ENCODE data around the gene HOPX. TPM values are rescaled to one million over a fixed set of nuclear protein-coding genes. Genes with fewer than 3 reads are reported as not detected.
"Not testable (repeated sequence)": the region's sequence is repeated elsewhere in the genome, so short reads cannot be mapped to it uniquely, and the experiment has no call there.

HOPX gene
- total and polyA plus RNA-seq, 7 experiments from 2014 or later: 0.64 to 46.3 (median 5.5) TPM

DNA sequence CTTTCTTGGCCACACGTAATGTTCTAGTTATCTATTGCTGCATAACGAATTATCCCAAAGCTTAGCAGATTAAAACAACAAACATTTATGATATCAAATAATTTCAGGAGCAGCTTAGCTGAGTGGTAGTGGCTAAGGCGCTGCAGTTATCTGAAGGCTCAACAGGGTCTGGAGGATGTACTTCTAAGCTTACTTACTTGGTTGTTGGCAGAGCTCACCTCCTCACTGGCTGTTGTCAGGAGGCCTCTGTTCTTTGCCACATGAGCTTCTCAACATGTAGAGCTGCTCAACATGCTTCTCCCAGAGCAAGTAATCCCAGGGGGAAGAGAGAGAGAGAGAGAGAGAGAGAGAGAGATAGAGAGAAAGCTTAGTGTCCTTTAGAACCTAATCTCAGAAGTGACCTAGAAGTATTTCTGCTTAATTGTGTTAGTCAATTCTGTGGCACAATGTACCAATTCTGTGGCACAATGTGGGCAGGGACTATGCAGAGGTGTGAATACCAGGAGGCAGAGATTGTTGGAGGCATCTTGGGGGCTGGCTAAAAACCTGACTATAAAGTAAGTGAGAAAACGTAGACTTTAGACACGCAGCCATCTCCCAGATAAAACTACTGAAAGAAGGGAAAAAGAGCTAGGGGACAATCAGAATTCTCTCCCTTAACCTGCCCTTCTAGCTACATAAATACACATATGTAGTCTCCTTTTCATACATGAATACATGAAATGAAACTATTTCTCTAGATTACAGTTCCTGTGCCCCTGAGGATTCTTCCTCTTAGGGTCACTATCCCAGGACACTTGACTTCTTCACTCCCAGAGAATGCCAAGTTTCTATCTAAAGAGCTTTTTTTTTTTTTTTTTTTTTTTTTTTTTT, 40.2 kb downstream of the HOPX start:
- H3K27me3 Mint-ChIP-seq: no peaks in the 10 kb centered on the region
- Histone ChIP-seq H3K9me3 (ENCODE audit: control insufficient read depth in 2 of 3, low read length in 3 of 3) (no peaks in the 10 kb centered on the region), H3K27ac (ENCODE audit: low read depth, low read length) (no peak overlapping the region), H3K4me1 (ENCODE audit: control insufficient read depth in 2 of 2, insufficient read depth in 2 of 2, low read length in 2 of 2) (no peaks in the 10 kb centered on the region), H3K27me3 (ENCODE audit: control insufficient read depth in 2 of 2, insufficient read depth in 2 of 2, low read length in 2 of 2) (no peaks in the 10 kb centered on the region), H3K4me3 (ENCODE audit: low read length) (no peak overlapping the region), H3K36me3 (ENCODE audit: control insufficient read depth in 2 of 3, insufficient read depth in 3 of 3, low read length in 3 of 3) (no peaks in the 10 kb centered on the region)
- DNase-seq: no peak
- peaks cover 0 to 7% (median 2%) of the 10 kb centered on the region in 5 donors for H3K36me3 Mint-ChIP-seq
- H3K4me1 Mint-ChIP-seq: peaks cover 0 to 19% (median 0%) of the 10 kb centered on the region in 7 donors
- H3K9me3 Mint-ChIP-seq: peaks cover 0 to 6% (median 2%) of the 10 kb centered on the region in 11 donors
- ATAC-seq: no peak
- POLR2A ChIA-PET: no interaction called here
- CTCF ChIA-PET: no interaction called here
- intact Hi-C loops (cut with micrococcal nuclease): no loop called here
- no peak overlapping the region for H3K4me3 Mint-ChIP-seq
- H3K27ac Mint-ChIP-seq: peak overlapping the region in 1 of 9 donors; percentile 13

DNA sequence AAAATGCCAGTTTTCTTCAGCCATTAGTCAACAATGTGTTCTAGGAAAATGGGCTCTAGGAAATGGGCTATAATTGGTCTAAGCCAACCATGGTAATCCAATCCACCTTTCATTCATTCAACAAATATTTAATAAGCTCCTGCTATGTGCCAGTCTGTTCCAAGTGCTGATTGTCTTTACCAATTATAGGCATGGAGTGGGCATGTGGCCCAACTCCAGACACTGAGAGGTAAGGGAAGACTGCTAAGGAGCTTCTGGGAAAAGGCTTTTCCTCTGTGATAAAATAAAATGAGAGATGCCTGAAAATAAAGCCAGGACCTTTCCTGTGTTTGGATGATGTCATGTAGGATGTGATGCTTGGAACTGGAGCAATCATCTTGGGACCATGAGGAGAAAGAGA, 43.3 kb downstream of the HOPX start:
- Mint-ChIP-seq H3K4me3 (no peak overlapping the region), H3K4me1 (peaks cover 0 to 19% (median 0%) of the 10 kb centered on the region in 7 donors), H3K9me3 (peaks cover 0 to 6% (median 3%) of the 10 kb centered on the region in 11 donors), H3K27me3 (no peaks in the 10 kb centered on the region), H3K27ac (no peak overlapping the region), H3K36me3 (peaks cover 0 to 5% (median 0%) of the 10 kb centered on the region in 5 donors)
- DNase-seq (no peak), ATAC-seq (no peak)
- CTCF ChIA-PET: no interaction called here
- no peaks in the 10 kb centered on the region for H3K36me3 ChIP-seq (ENCODE audit: control insufficient read depth in 2 of 3, insufficient read depth in 3 of 3, low read length in 3 of 3)
- no peaks in the 10 kb centered on the region for H3K9me3 ChIP-seq (ENCODE audit: control insufficient read depth in 2 of 3, low read length in 3 of 3)
- no peaks in the 10 kb centered on the region for H3K4me1 ChIP-seq (ENCODE audit: control insufficient read depth in 2 of 2, insufficient read depth in 2 of 2, low read length in 2 of 2)
- H3K4me3 ChIP-seq (ENCODE audit: low read length): no peak overlapping the region
- intact Hi-C loops (cut with micrococcal nuclease): no loop called here
- POLR2A ChIA-PET: no interaction called here
- H3K27me3 ChIP-seq (ENCODE audit: control insufficient read depth in 2 of 2, insufficient read depth in 2 of 2, low read length in 2 of 2): no peaks in the 10 kb centered on the region
- H3K27ac ChIP-seq (ENCODE audit: low read depth, low read length): no peak overlapping the region

DNA sequence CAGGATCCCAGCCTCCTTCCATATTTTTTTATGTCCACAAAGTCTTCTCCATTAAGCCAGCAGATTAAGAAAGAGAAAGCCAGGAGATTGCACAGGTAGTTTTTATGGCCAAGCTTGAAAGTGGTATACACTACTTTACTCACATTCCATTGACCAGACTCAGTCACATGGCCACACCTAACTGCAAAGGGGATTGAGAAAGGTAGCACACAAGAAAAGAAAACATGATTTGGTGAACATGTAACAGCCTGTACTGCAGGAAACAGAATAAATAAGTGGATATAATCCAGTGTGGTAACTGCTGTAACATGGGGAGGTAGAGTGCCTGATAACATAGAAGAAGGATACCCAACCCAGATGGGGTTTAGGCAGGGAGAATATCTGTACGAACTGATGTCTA, 43.9 kb downstream of the HOPX start:
- Histone ChIP-seq H3K27me3 (ENCODE audit: control insufficient read depth in 2 of 2, insufficient read depth in 2 of 2, low read length in 2 of 2) (no peaks in the 10 kb centered on the region), H3K27ac (ENCODE audit: low read depth, low read length) (no peak overlapping the region), H3K4me1 (ENCODE audit: control insufficient read depth in 2 of 2, insufficient read depth in 2 of 2, low read length in 2 of 2) (no peaks in the 10 kb centered on the region), H3K9me3 (ENCODE audit: control insufficient read depth in 2 of 3, low read length in 3 of 3) (no peaks in the 10 kb centered on the region), H3K36me3 (ENCODE audit: control insufficient read depth in 2 of 3, insufficient read depth in 3 of 3, low read length in 3 of 3) (no peaks in the 10 kb centered on the region), H3K4me3 (ENCODE audit: low read length) (no peak overlapping the region)
- intact Hi-C loops (cut with micrococcal nuclease): no loop called here
- Mint-ChIP-seq H3K4me3 (no peak overlapping the region), H3K4me1 (peaks cover 0 to 19% (median 0%) of the 10 kb centered on the region in 7 donors), H3K27me3 (no peaks in the 10 kb centered on the region), H3K36me3 (peaks cover 0 to 5% (median 0%) of the 10 kb centered on the region in 5 donors), H3K9me3 (peaks cover 0 to 6% (median 3%) of the 10 kb centered on the region in 11 donors), H3K27ac (no peak overlapping the region)
- CTCF ChIA-PET: no interaction called here
- no peak for ATAC-seq
- POLR2A ChIA-PET: no interaction called here
- no peak for DNase-seq

DNA sequence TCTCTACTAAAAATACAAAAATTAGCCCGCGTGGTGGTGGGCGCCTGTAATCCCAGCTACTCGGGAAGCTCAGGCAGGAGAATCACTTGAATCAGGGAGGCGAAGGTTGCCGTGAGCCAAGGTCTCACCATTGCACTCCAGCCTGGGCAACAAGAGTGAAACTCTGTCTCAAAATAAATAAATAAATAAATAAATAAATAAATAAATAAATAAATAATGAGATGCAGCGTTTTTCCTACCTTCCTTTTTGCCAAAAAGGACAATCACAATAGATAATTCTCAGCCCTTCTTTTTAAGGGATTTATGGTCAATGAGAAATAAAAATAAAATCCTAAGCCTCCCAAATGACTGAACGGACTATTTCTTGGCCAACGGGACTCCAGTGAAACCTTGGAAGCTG, 46.1 kb downstream of the HOPX start:
- H3K27ac ChIP-seq (ENCODE audit: low read depth, low read length); H3K9me3 ChIP-seq (ENCODE audit: control insufficient read depth in 2 of 3, low read length in 3 of 3); H3K27me3 Mint-ChIP-seq; H3K4me1 Mint-ChIP-seq; H3K4me1 ChIP-seq (ENCODE audit: control insufficient read depth in 2 of 2, insufficient read depth in 2 of 2, low read length in 2 of 2); H3K4me3 ChIP-seq (ENCODE audit: low read length); DNase-seq; H3K36me3 Mint-ChIP-seq; H3K9me3 Mint-ChIP-seq; intact Hi-C loops (cut with micrococcal nuclease); H3K27me3 ChIP-seq (ENCODE audit: control insufficient read depth in 2 of 2, insufficient read depth in 2 of 2, low read length in 2 of 2); H3K36me3 ChIP-seq (ENCODE audit: control insufficient read depth in 2 of 3, insufficient read depth in 3 of 3, low read length in 3 of 3); ATAC-seq; H3K4me3 Mint-ChIP-seq; CTCF ChIA-PET; H3K27ac Mint-ChIP-seq; POLR2A ChIA-PET: not testable (repeated sequence)

DNA sequence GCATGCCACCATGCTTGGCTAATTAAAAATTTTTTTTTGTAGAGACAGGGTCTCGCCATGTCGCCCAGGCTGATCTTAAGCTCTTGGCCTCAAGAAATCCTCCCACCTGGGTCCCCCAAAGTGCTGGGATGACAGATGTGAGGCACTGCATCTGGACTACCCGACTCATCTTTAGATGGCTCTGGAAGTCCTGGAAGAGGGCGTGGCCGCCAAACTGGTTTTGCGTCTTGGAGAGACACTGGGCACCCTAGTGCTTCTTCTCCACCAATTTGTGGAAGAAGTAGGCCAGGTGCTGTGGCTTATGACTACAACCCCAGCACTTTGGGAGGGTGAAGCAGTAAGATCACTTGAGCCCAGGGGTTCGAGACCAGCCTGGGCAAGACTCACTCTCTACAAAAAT, 47.6 kb downstream of the HOPX start:
- Mint-ChIP-seq H3K27me3 (no peaks in the 10 kb centered on the region), H3K4me3 (no peak overlapping the region), H3K4me1 (no peaks in the 10 kb centered on the region), H3K27ac (no peak overlapping the region), H3K9me3 (peaks cover 0 to 6% (median 3%) of the 10 kb centered on the region in 11 donors), H3K36me3 (peaks cover 0 to 5% (median 0%) of the 10 kb centered on the region in 5 donors)
- no peak for ATAC-seq
- no peaks in the 10 kb centered on the region for H3K4me1 ChIP-seq (ENCODE audit: control insufficient read depth in 2 of 2, insufficient read depth in 2 of 2, low read length in 2 of 2)
- H3K27ac ChIP-seq (ENCODE audit: low read depth, low read length): no peak overlapping the region
- H3K36me3 ChIP-seq (ENCODE audit: control insufficient read depth in 2 of 3, insufficient read depth in 3 of 3, low read length in 3 of 3): no peaks in the 10 kb centered on the region
- ChIA-PET POLR2A (no interaction called here), CTCF (no interaction called here)
- no peaks in the 10 kb centered on the region for H3K9me3 ChIP-seq (ENCODE audit: control insufficient read depth in 2 of 3, low read length in 3 of 3)
- H3K4me3 ChIP-seq (ENCODE audit: low read length): no peak overlapping the region
- DNase-seq: no peak
- no peaks in the 10 kb centered on the region for H3K27me3 ChIP-seq (ENCODE audit: control insufficient read depth in 2 of 2, insufficient read depth in 2 of 2, low read length in 2 of 2)
- intact Hi-C loops (cut with micrococcal nuclease): no loop called here

DNA sequence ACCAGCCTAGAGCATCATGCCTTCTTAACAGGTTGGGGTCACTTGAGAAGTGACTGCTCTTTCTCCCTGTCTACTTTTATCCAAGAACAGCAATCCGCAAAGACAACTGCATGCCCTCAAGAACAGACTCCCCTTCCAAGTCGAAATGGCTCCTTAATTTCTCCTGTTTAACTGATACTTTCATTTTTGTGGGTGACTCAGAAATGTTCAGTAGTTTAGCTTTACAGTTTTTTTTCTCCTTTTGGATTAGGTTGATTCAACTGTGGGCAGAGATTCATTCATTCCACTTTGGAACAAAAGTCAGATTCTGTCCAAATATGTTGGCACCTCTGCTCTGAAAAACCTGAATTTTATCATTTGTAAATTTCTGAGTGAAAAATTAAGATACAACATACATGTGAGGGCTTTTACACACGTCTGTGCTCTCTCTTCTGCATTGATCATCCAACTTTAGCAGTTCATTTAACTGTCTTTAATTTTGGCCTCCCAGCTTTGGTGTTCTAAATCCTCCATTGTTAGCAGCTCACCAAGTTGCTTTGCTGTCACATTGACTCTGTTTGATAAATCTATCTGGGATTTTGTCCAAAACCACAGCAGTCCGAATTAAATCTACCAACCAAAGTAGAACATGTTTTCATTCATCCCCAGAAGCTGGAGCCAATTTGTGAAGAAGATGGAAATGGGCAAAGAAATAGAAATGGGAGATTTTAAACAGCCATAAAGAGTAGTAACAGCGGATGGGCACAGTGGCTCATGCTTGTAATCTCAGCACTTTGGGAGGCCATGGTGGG, 50.0 kb downstream of the HOPX start:
- POLR2A ChIA-PET: no interaction called here

More for the DNA sequence above, 50.0 kb downstream of the HOPX start:
- H3K27me3 Mint-ChIP-seq: no peaks in the 10 kb centered on the region
- no peak overlapping the region for H3K4me3 Mint-ChIP-seq
- peaks cover 0 to 16% (median 8%) of the 10 kb centered on the region in 11 donors for H3K9me3 Mint-ChIP-seq
- peaks cover 0 to 6% (median 0%) of the 10 kb centered on the region in 7 donors for H3K4me1 Mint-ChIP-seq
- intact Hi-C loops (cut with micrococcal nuclease): no loop called here
- no peaks in the 10 kb centered on the region for H3K4me1 ChIP-seq (ENCODE audit: control insufficient read depth in 2 of 2, insufficient read depth in 2 of 2, low read length in 2 of 2)
- H3K27ac ChIP-seq (ENCODE audit: low read depth, low read length): no peak overlapping the region
- H3K4me3 ChIP-seq (ENCODE audit: low read length): no peak overlapping the region
- H3K9me3 ChIP-seq (ENCODE audit: control insufficient read depth in 2 of 3, low read length in 3 of 3): peaks cover 0 to 5% (median 0%) of the 10 kb centered on the region in 3 experiments
- DNase-seq: no peak
- CTCF ChIA-PET: interaction anchor here (1.3 kb wide), 1 partner anchor 205 kb away, joined by 3 read pairs; no protein-coding TSS in a partner anchor
- H3K36me3 ChIP-seq (ENCODE audit: control insufficient read depth in 2 of 3, insufficient read depth in 3 of 3, low read length in 3 of 3): no peaks in the 10 kb centered on the region
- H3K27ac Mint-ChIP-seq: no peak overlapping the region
- no peak for ATAC-seq
- H3K36me3 Mint-ChIP-seq: peaks cover 0 to 4% (median 2%) of the 10 kb centered on the region in 5 donors
- H3K27me3 ChIP-seq (ENCODE audit: control insufficient read depth in 2 of 2, insufficient read depth in 2 of 2, low read length in 2 of 2): no peaks in the 10 kb centered on the region

Measured in naive thymus-derived CD4-positive, alpha-beta T cell (primary cell).